PC-9 (cell line): ENCODE results near the gene CCDC201. TPM values are rescaled to one million over a fixed set of nuclear protein-coding genes. Genes with fewer than 3 reads are reported as not detected.

Experiments used
- BruUV-seq: library from RNA; stranded (reverse); fragments of 400-500 nt; replicated peaks from 2 replicates; lab custom pipeline; 2021; lab: Mats Ljungman, UMichigan
- CTCF ChIA-PET: fragments of 300-600 bp; sonication (Branson Sonifier 250); formaldehyde crosslinking; loops from one replicate; lab custom pipeline; 2022; ENCODE audit warnings: antibody characterized with exemption; lab: Charles Lee
- POLR2A ChIA-PET: fragments of 300-600 bp; sonication (Branson Sonifier 250); formaldehyde crosslinking; loops from one replicate; lab custom pipeline; 2022; ENCODE audit warnings: antibody characterized with exemption; ENCODE audit not compliant: unreplicated experiment; lab: Charles Lee
- DNase-seq, 2 experiments: peaks; one replicate each; pipeline versions ENCODE4 v3.0.0 to v3.0.0-alpha.2; 2015 to 2022; ENCODE audit warnings: mixed read lengths in 1 of 2
- H2AFZ ChIP-seq: fragments of 200-600 bp; sonication (generic); 2 replicates; pipeline ENCODE4 v1.8.1; 2017; ENCODE audit warnings: antibody characterized with exemption
- H3F3A ChIP-seq: fragments of 200-600 bp; sonication (generic); 2 replicates; pipeline ENCODE4 v1.8.1; 2017; ENCODE audit warnings: antibody characterized with exemption, mild to moderate bottlenecking, low read depth; ENCODE audit not compliant: insufficient read depth
- H3K27ac ChIP-seq: fragments of 200-600 bp; sonication (generic); 2 replicates; pipeline ENCODE4 v1.6.1; 2016; ENCODE audit warnings: mixed run types
- H3K27me3 ChIP-seq: fragments of 200-600 bp; sonication (generic); 2 replicates; pipeline ENCODE4 v1.6.1; 2016; ENCODE audit warnings: low read depth, mixed run types; ENCODE audit not compliant: insufficient read depth
- H3K36me3 ChIP-seq: fragments of 200-600 bp; sonication (generic); 2 replicates; pipeline ENCODE4 v1.6.1; 2016; ENCODE audit warnings: low read depth, mixed run types
- H3K4me1 ChIP-seq: fragments of 200-600 bp; sonication (generic); replicated peaks from 2 replicates; pipeline ENCODE4 v1.6.1; 2016; ENCODE audit warnings: mixed run types; ENCODE audit not compliant: insufficient read depth
- H3K4me2 ChIP-seq: fragments of 200-600 bp; sonication (generic); 2 replicates; pipeline ENCODE4 v1.6.1; 2017; ENCODE audit warnings: mixed run types
- H3K4me3 ChIP-seq: fragments of 200-600 bp; sonication (generic); 2 replicates; pipeline ENCODE4 v1.6.1; 2016; ENCODE audit warnings: mixed run types
- H3K79me2 ChIP-seq: fragments of 200-600 bp; sonication (generic); 2 replicates; pipeline ENCODE4 v1.6.1; 2017; ENCODE audit warnings: low read depth, mixed run types
- H3K9me2 ChIP-seq: fragments of 200-600 bp; sonication (generic); 2 replicates; pipeline ENCODE4 v1.8.1; 2017; ENCODE audit warnings: mild to moderate bottlenecking; ENCODE audit not compliant: insufficient read depth
- H3K9me3 ChIP-seq: fragments of 200-600 bp; sonication (generic); 2 replicates; pipeline ENCODE4 v1.8.1; 2016; ENCODE audit warnings: low read depth; ENCODE audit not compliant: insufficient read depth
- H4K20me1 ChIP-seq: fragments of 200-600 bp; sonication (generic); 2 replicates; pipeline ENCODE4 v1.8.1; 2017; ENCODE audit not compliant: insufficient read depth
- EZH2 ChIP-seq: fragments of 200-600 bp; sonication (generic); IDR thresholded peaks from 2 replicates; pipeline ENCODE4 v1.8.0; 2017; ENCODE audit warnings: antibody characterized with exemption, low read depth
- intact Hi-C: fragments of 100-400 bp; cut with micrococcal nuclease; formaldehyde crosslinking; loops from one replicate; pipeline ENCODE4 v1.10.0; 2022; ENCODE audit not compliant: unreplicated experiment
- total RNA-seq: library from RNA; stranded (reverse); gene quantifications from 2 replicates; pipeline ENCODE4 v1.2.3, GENCODE V29; 2021
- TF ChIP-seq, protein P1 (sequence below): fragments of 200-600 bp; sonication (generic); conservative IDR thresholded peaks from 2 replicates; pipeline ENCODE4 v1.6.1; 2017; ENCODE audit warnings: mixed run types, antibody characterized with exemption, mild to moderate bottlenecking, moderate library complexity

The CCDC201 gene
- total RNA-seq, 1 experiment from 2014 or later, result not detected

DNA sequence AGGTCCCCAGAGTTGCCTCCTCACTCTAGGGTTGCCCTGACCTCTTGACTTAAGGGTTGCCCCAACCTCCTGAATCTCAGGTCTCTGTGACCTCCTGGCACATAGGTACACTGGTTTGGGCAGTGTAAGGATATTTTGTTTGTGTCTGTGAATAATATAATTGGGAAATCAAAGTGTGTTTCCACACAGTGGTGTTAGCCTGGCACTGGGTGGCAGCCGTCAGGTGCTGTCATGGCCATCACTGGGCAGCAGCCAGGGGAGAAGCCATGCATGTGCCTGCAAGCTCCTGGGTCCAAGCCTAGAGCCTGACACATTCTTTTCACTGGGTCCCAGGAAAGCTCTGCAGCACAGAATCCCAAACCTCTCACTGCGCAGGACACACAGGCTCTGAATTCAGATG lies 3.6 kb upstream of the CCDC201 start:
- Histone ChIP-seq H3K27me3 (no peaks in the 10 kb centered on the region), H3K4me3 (no peak overlapping the region), H4K20me1 (no peaks in the 10 kb centered on the region), H3K9me3 (peaks cover 25% of the 10 kb centered on the region), H3K36me3 (no peaks in the 10 kb centered on the region), H3K27ac (no peak overlapping the region), H3K4me1 (peaks cover 24% of the 10 kb centered on the region), H3K4me2 (no peak overlapping the region), H2AFZ (no peak overlapping the region), H3K79me2 (no peaks in the 10 kb centered on the region), H3K9me2 (no peaks in the 10 kb centered on the region), H3F3A (peaks cover 20% of the 10 kb centered on the region)
- CTCF ChIA-PET, result no interaction called here
- no TSS peak for BruUV-seq
- POLR2A ChIA-PET, result no interaction called here
- intact Hi-C loops, result no loop called here
- peak in 1 of 2 experiments; percentile 29 for DNase-seq
- TF ChIP-seq, protein P1, sequence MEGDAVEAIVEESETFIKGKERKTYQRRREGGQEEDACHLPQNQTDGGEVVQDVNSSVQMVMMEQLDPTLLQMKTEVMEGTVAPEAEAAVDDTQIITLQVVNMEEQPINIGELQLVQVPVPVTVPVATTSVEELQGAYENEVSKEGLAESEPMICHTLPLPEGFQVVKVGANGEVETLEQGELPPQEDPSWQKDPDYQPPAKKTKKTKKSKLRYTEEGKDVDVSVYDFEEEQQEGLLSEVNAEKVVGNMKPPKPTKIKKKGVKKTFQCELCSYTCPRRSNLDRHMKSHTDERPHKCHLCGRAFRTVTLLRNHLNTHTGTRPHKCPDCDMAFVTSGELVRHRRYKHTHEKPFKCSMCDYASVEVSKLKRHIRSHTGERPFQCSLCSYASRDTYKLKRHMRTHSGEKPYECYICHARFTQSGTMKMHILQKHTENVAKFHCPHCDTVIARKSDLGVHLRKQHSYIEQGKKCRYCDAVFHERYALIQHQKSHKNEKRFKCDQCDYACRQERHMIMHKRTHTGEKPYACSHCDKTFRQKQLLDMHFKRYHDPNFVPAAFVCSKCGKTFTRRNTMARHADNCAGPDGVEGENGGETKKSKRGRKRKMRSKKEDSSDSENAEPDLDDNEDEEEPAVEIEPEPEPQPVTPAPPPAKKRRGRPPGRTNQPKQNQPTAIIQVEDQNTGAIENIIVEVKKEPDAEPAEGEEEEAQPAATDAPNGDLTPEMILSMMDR, result no peak
- TF ChIP-seq EZH2, result no peak

DNA sequence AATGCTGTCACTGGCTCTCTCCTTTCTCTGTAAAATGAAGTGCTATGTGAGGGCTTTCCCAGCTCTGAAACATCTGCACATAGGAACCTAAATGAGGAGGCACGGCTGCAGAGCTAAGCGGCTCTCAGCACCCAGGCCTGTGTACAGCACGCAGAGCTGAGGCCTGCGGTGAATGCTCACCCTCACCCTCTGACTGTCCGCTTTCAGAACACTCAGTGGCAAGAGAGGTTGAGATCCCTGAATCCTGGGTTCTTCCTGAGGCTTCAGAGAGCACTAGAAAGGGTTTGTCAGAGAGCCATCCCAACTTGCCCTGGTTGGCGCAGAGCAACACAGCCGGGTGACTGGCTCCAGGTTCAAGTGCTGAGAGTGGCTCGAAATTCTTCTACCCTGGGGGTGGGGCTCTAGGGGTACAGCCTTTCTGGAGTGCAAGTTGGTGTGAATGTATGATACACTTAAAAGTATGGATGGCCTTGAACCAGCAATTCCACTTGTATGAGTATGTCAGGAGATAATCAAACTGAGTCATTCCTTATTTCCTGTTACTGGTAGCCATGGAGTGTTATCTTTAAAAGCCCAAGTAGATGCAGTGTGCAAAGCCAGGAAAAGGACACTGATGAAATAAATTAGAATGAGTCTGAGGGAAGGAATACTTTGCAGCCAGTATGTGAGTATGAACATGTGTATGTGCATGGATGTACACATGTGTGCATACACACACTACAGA lies 1.7 kb upstream of the CCDC201 start:
- H3K27ac ChIP-seq, result peak overlapping the region; percentile 20
- intact Hi-C loops, result no loop called here
- no peaks in the 10 kb centered on the region for H3K9me2 ChIP-seq
- no peak overlapping the region for H2AFZ ChIP-seq
- TF ChIP-seq EZH2, result no peak
- TF ChIP-seq, protein P1, result no peak
- BruUV-seq, result no TSS peak
- H3F3A ChIP-seq, result peaks cover 15% of the 10 kb centered on the region; the same call in 1 of the 2 replicates
- ChIA-PET CTCF (interaction anchor here (1.2 kb wide), 1 partner anchor 211 kb away, joined by 5 read pairs; no protein-coding TSS in a partner anchor), POLR2A (no interaction called here)
- H3K4me3 ChIP-seq, result no peak overlapping the region
- H3K27me3 ChIP-seq, result no peaks in the 10 kb centered on the region
- H3K4me1 ChIP-seq, result peaks cover 23% of the 10 kb centered on the region
- H3K4me2 ChIP-seq, result no peak overlapping the region
- H4K20me1 ChIP-seq, result no peaks in the 10 kb centered on the region
- H3K79me2 ChIP-seq, result no peaks in the 10 kb centered on the region
- peaks cover 21% of the 10 kb centered on the region for H3K9me3 ChIP-seq
- no peaks in the 10 kb centered on the region for H3K36me3 ChIP-seq
- peak; percentile 28 to 82 for DNase-seq

DNA sequence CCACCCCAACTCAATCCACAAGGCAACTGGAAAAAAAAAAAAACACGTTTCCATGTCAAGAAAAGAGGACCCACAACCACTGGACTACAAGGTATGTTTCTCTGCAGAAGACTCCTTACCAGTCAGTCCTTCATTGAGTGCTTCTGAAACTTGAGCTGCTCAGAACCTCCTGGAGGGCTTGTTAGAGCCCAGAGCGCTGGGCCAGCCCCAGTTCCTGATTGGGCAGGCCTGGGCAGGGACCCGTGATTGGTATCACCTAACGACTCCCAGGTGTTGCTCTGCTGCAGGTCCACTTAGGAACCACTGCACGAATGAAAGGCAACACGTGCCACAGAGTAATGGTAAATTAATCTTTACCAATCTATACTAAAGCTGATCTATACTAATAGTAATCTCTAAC lies 473 bp upstream of the CCDC201 start:
- no peaks in the 10 kb centered on the region for H3K79me2 ChIP-seq
- no peak overlapping the region for H3K4me3 ChIP-seq
- no TSS peak for BruUV-seq
- H3K36me3 ChIP-seq, result no peaks in the 10 kb centered on the region
- ChIA-PET CTCF (interaction anchor here (0.7 kb wide), 2 partner anchors 914 to 982 kb away, joined by 5 read pairs; no protein-coding TSS in a partner anchor), POLR2A (no interaction called here)
- H3F3A ChIP-seq, result peaks cover 21% of the 10 kb centered on the region; the same call in 1 of the 2 replicates
- no peak overlapping the region for H3K27ac ChIP-seq
- peaks cover 35% of the 10 kb centered on the region for H3K4me1 ChIP-seq
- intact Hi-C loops, result loop anchor here (2.0 kb wide), 1 partner anchor 49 kb away; no protein-coding TSS in a partner anchor
- no peaks in the 10 kb centered on the region for H4K20me1 ChIP-seq
- H3K9me3 ChIP-seq, result peaks cover 9% of the 10 kb centered on the region; the same call in 1 of the 2 replicates
- H2AFZ ChIP-seq, result no peak overlapping the region
- H3K4me2 ChIP-seq, result no peak overlapping the region
- no peaks in the 10 kb centered on the region for H3K9me2 ChIP-seq
- no peak for TF ChIP-seq EZH2
- TF ChIP-seq, protein P1, result no peak
- DNase-seq, result peak in 1 of 2 experiments; percentile 8
- no peaks in the 10 kb centered on the region for H3K27me3 ChIP-seq
